B cell (primary cell): Measurements from ENCODE around the gene TBCEL. TPM values are rescaled to one million over a fixed set of nuclear protein-coding genes. Genes with fewer than 3 reads are reported as not detected.

ENCODE experiments used
- ATAC-seq: fragments of 200-7000 bp; cut with Tn5 transposase; one replicate; pipeline ENCODE4 v1.10.0; 2021; ENCODE audit warnings: low read depth, mild to moderate bottlenecking, moderate number of reproducible peaks, moderate library complexity
- CTCF ChIA-PET: fragments of 350-600 bp; sonication (Branson Sonifier 250); formaldehyde crosslinking; loops from one replicate; lab custom pipeline; 2021; ENCODE audit warnings: antibody characterized with exemption, inconsistent platforms; lab: Charles Lee
- POLR2A ChIA-PET: fragments of 350-600 bp; sonication (Branson Sonifier 250); formaldehyde crosslinking; loops from one replicate; lab custom pipeline; 2021; ENCODE audit warnings: antibody characterized with exemption; lab: Charles Lee
- DNase-seq: peaks from one replicate; pipeline ENCODE4 v3.0.0; 2013
- H2AFZ ChIP-seq: 2 replicates; pipeline ENCODE4 v1.6.1; 2012; ENCODE audit warnings: mild to moderate bottlenecking, low read depth, low read length; ENCODE audit not compliant: insufficient read depth, poor library complexity, severe bottlenecking
- H3K27ac ChIP-seq, 2 donors: 1 replicate in 1 of 2; 2 replicates in 1 of 2; pipeline ENCODE4 v1.5.1; 2012 to 2013; ENCODE audit warnings: low read length in 2 of 2, mild to moderate bottlenecking in 2 of 2, moderate library complexity in 1 of 2
- H3K27me3 ChIP-seq, 4 experiments: fragments of 200-600 bp in 1 of 4; sonication (generic) in 1 of 4; replicated peaks in 1 of 4; 1 replicate in 2 of 4; 2 replicates in 2 of 4; pipeline versions ENCODE4 v1.6.1 to v1.7.0; 2013 to 2016; ENCODE audit warnings: low read length in 3 of 4, mild to moderate bottlenecking in 2 of 4, mixed read lengths in 1 of 4, moderate library complexity in 1 of 4; ENCODE audit not compliant: insufficient read depth in 4 of 4, control insufficient read depth in 3 of 4; ENCODE audit errors: control extremely low read depth in 1 of 4
- H3K36me3 ChIP-seq, 2 experiments: replicated peaks in 1 of 2; 1 replicate in 1 of 2; 2 replicates in 1 of 2; pipeline versions ENCODE4 v1.6.1 to v1.7.1; 2013; ENCODE audit warnings: low read length in 1 of 2; ENCODE audit not compliant: insufficient read depth in 2 of 2, control insufficient read depth in 1 of 2; ENCODE audit errors: control extremely low read depth in 1 of 2, extremely low read depth in 1 of 2
- H3K4me1 ChIP-seq, 2 donors: fragments of 200-600 bp in 1 of 2; sonication (generic) in 1 of 2; 1 replicate in 1 of 2; 2 replicates in 1 of 2; pipeline versions ENCODE4 v1.5.1 to v1.6.1; 2013 to 2017; ENCODE audit warnings: low read length in 2 of 2; ENCODE audit not compliant: control insufficient read depth in 2 of 2, insufficient read depth in 2 of 2
- H3K4me2 ChIP-seq: replicated peaks from 2 replicates; pipeline ENCODE3; 2012; ENCODE audit warnings: mild to moderate bottlenecking, low read depth, low read length; ENCODE audit not compliant: poor library complexity, severe bottlenecking
- H3K4me3 ChIP-seq, 5 experiments: fragments of 200-600 bp in 1 of 5; sonication (generic) in 1 of 5; 1 replicate in 3 of 5; 2 replicates in 2 of 5; pipeline versions ENCODE4 v1.5.1 to v1.7.0; 2011 to 2016; ENCODE audit warnings: low read length in 4 of 5, mild to moderate bottlenecking in 4 of 5, low read depth in 2 of 5, control low read depth in 1 of 5, moderate library complexity in 1 of 5; ENCODE audit not compliant: insufficient read depth in 1 of 5; ENCODE audit errors: control extremely low read depth in 1 of 5, extremely low read depth in 1 of 5
- H3K79me2 ChIP-seq: fragments of 200-600 bp; sonication (generic); one replicate; pipeline ENCODE4 v1.6.0; 2016; ENCODE audit warnings: low read length; ENCODE audit not compliant: control insufficient read depth, insufficient read depth
- H3K9ac ChIP-seq: fragments of 200-600 bp; sonication (generic); 2 replicates; pipeline ENCODE4 v1.6.1; 2017; ENCODE audit warnings: mild to moderate bottlenecking, low read length, moderate library complexity
- H3K9me3 ChIP-seq, 3 donors: one replicate each; pipeline versions ENCODE4 v1.6.1 to v1.7.1; 2013; ENCODE audit warnings: low read length in 2 of 3; ENCODE audit not compliant: control insufficient read depth in 2 of 3, insufficient read depth in 1 of 3; ENCODE audit errors: control extremely low read depth in 1 of 3
- H4K20me1 ChIP-seq: 2 replicates; pipeline ENCODE4 v1.6.0; 2012; ENCODE audit warnings: mild to moderate bottlenecking, low read length; ENCODE audit not compliant: insufficient read depth, control insufficient read depth, poor library complexity, severe bottlenecking
- H3K27ac Mint-ChIP-seq: one replicate; pipeline ENCODE4 v1.8.0; 2021; ENCODE audit warnings: mixed read lengths
- H3K27me3 Mint-ChIP-seq: one replicate; pipeline ENCODE4 v1.8.0; 2021; ENCODE audit warnings: mixed read lengths
- H3K4me1 Mint-ChIP-seq: one replicate; pipeline ENCODE4 v1.8.0; 2021; ENCODE audit warnings: mixed read lengths
- H3K4me3 Mint-ChIP-seq: one replicate; pipeline ENCODE4 v1.8.0; 2021; ENCODE audit warnings: mixed read lengths
- H3K9me3 Mint-ChIP-seq: one replicate; pipeline ENCODE4 v1.8.0; 2022; ENCODE audit warnings: mixed read lengths; ENCODE audit not compliant: insufficient read depth
- EZH2 ChIP-seq: IDR thresholded peaks from 2 replicates; pipeline ENCODE4 v1.6.1; 2012; ENCODE audit warnings: borderline replicate concordance, low read depth, mild to moderate bottlenecking, moderate library complexity, low read length; ENCODE audit not compliant: insufficient read depth, poor library complexity, severe bottlenecking
- WGBS: methylation state at CpG from one replicate; pipeline ENCODE4 v1.1.5; 2013; ENCODE audit warnings: missing lambda C conversion rate; ENCODE audit not compliant: insufficient coverage; 5-methylcytosine and 5-hydroxymethylcytosine counted together
- intact Hi-C: fragments of 100-400 bp; cut with micrococcal nuclease; formaldehyde crosslinking; loops from one replicate; pipeline ENCODE4 v1.10.0; 2022
- polyA plus RNA-seq: library from polyadenylated mRNA; depleted of rRNA; stranded (reverse); fragments of >200 nt; gene quantifications from 2 replicates; pipeline ENCODE4 v1.2.3, GENCODE V29; 2012
- total RNA-seq, 2 donors: library from RNA; stranded (reverse); fragments of 120-200 nt in 1 of 2; gene quantifications; 1 replicate in 1 of 2; 2 replicates in 1 of 2; pipeline versions ENCODE4 v1.2.3 to v1.2.4, GENCODE V29; 2013 to 2022
- TF ChIP-seq, protein P1 (sequence below): fragments of 200-600 bp; IDR thresholded peaks from one replicate; pipeline ENCODE4 v1.8.0; 2022; ENCODE audit warnings: antibody characterized with exemption, mild to moderate bottlenecking

Gene TBCEL
- total and polyA plus RNA-seq, 2 donors (not counting 1 experiment from before 2014, with no cell fraction given): 3.5 to 22.8 TPM

DNA sequence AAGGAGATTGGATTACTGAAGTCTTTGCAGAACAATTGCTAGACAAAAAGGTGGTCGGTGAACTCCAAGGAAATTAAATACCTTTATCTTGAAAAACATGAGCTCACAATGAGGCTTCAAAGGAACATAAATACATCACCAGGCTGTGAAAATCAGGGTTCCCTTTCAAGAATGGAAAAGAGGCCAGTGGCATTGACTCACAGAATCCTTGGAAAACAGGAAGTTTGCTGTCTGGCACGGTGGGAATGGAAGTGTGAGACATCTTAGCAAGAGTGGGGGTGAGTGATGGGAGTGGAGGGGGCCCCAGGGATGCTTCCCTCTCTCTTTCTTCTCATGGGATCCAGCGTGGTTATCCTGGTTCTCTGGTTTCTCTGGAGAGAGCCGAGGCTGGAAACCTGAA, 48.9 kb upstream of the TBCEL start:
- CTCF ChIA-PET: no interaction called here

DNA sequence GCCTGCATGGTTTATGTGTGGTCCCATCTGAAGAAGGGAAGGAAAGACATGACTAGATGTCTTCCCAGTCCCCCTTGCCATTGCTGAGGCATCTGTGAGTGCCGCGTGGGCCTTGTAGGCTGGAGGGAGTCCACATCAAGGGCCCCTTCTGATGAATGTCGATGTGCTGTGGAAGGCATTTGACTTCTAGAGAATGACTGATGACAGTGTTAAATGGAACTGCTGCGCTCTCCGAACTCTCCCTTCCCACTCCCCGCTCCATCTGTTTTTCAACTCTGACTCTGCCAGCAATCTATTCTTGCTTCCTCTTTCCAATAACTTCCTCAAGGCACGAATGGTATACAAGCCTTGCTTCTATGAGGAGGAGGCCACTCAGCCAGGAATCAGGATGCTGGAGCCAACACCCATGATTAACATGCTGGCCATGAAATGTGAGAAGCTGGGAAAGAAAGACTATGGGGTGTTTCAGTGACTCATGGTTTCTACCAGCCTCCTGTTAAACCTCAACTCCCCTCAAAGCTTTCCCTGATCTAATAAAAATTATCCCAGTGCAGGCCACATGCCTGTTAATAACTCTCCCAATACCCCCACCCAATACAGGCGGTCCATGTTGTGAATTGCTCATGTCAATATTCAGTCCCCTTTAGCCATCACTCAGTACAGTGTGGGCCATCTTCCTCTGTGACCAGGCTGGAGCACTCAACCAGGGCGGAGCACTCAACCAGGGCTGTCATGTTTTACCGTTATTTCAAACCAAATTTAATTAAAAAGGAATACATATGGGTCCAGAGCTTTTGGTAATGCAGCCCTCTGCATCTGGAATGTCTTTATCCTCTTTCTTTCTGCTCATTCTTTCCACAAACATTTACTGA, 46.4 kb upstream of the TBCEL start:
- Histone ChIP-seq H3K4me1 (no peaks in the 10 kb centered on the region), H3K36me3 (no peaks in the 10 kb centered on the region), H3K4me2 (no peak overlapping the region), H3K4me3 (no peak overlapping the region), H3K9ac (no peak overlapping the region), H3K79me2 (no peaks in the 10 kb centered on the region), H3K9me3 (no peaks in the 10 kb centered on the region), H3K27me3 (peaks cover 0 to 4% (median 2%) of the 10 kb centered on the region in 4 experiments), H2AFZ (no peak overlapping the region), H3K27ac (no peak overlapping the region), H4K20me1 (no peaks in the 10 kb centered on the region)
- TF ChIP-seq, protein P1, sequence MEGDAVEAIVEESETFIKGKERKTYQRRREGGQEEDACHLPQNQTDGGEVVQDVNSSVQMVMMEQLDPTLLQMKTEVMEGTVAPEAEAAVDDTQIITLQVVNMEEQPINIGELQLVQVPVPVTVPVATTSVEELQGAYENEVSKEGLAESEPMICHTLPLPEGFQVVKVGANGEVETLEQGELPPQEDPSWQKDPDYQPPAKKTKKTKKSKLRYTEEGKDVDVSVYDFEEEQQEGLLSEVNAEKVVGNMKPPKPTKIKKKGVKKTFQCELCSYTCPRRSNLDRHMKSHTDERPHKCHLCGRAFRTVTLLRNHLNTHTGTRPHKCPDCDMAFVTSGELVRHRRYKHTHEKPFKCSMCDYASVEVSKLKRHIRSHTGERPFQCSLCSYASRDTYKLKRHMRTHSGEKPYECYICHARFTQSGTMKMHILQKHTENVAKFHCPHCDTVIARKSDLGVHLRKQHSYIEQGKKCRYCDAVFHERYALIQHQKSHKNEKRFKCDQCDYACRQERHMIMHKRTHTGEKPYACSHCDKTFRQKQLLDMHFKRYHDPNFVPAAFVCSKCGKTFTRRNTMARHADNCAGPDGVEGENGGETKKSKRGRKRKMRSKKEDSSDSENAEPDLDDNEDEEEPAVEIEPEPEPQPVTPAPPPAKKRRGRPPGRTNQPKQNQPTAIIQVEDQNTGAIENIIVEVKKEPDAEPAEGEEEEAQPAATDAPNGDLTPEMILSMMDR: no peak
- no peak for TF ChIP-seq EZH2
- intact Hi-C loops: no loop called here
- no peak for DNase-seq
- H3K4me3 Mint-ChIP-seq: no peak overlapping the region
- ChIA-PET POLR2A (no interaction called here), CTCF (no interaction called here)
- no peaks in the 10 kb centered on the region for H3K9me3 Mint-ChIP-seq
- WGBS: 78% methylated on average over 5 of the region's 10 CpGs
- no peaks in the 10 kb centered on the region for H3K4me1 Mint-ChIP-seq
- peaks cover 26% of the 10 kb centered on the region for H3K27me3 Mint-ChIP-seq
- H3K27ac Mint-ChIP-seq: no peak overlapping the region
- ATAC-seq: no peak

More for the DNA sequence above, 48.9 kb upstream of the TBCEL start:
- no peaks in the 10 kb centered on the region for H4K20me1 ChIP-seq
- Mint-ChIP-seq H3K27me3 (peaks cover 27% of the 10 kb centered on the region), H3K9me3 (no peaks in the 10 kb centered on the region), H3K4me1 (no peaks in the 10 kb centered on the region), H3K27ac (no peak overlapping the region), H3K4me3 (no peak overlapping the region)
- TF ChIP-seq EZH2: no peak
- TF ChIP-seq, protein P1: no peak
- H3K27me3 ChIP-seq: peaks cover 0 to 4% (median 1%) of the 10 kb centered on the region in 4 experiments
- no peaks in the 10 kb centered on the region for H3K9me3 ChIP-seq
- H3K9ac ChIP-seq: no peak overlapping the region
- H3K4me2 ChIP-seq: no peak overlapping the region
- no peak overlapping the region for H3K4me3 ChIP-seq
- no peaks in the 10 kb centered on the region for H3K36me3 ChIP-seq
- no peak for DNase-seq
- no peak overlapping the region for H2AFZ ChIP-seq
- H3K4me1 ChIP-seq: no peaks in the 10 kb centered on the region
- ATAC-seq: no peak
- intact Hi-C loops: no loop called here
- no peak overlapping the region for H3K27ac ChIP-seq
- WGBS: 14% methylated on average over 1 of the region's 4 CpGs
- POLR2A ChIA-PET: no interaction called here
- no peaks in the 10 kb centered on the region for H3K79me2 ChIP-seq
